Activated CD8-positive, alpha-beta T cell treated with anti-CD3 and anti-CD28 coated beads for 36 hours (primary cell): ENCODE results near the gene CDH22. TPM values are rescaled to one million over a fixed set of nuclear protein-coding genes. Genes with fewer than 3 reads are reported as not detected.

Experiments
- ATAC-seq: fragments of 200-7000 bp; cut with Tn5 transposase; one replicate; pipeline ENCODE4 v1.10.0; 2021; ENCODE audit warnings: mild to moderate bottlenecking, moderate library complexity
- CTCF ChIA-PET: fragments of 350-600 bp; sonication (Branson Sonifier 250); formaldehyde crosslinking; loops from one replicate; lab custom pipeline; 2021; ENCODE audit warnings: antibody characterized with exemption; lab: Charles Lee
- POLR2A ChIA-PET: fragments of 350-600 bp; sonication (Branson Sonifier 250); formaldehyde crosslinking; loops from one replicate; lab custom pipeline; 2021; ENCODE audit warnings: antibody characterized with exemption; lab: Charles Lee
- DNase-seq: peaks from one replicate; pipeline ENCODE4 v3.0.0-alpha.2; 2020
- H3K27ac Mint-ChIP-seq: one replicate; pipeline ENCODE4 v1.8.0; 2021; ENCODE audit warnings: mild to moderate bottlenecking, mixed read lengths
- H3K27me3 Mint-ChIP-seq: one replicate; pipeline ENCODE4 v1.8.0; 2021; ENCODE audit warnings: mixed read lengths
- H3K36me3 Mint-ChIP-seq: one replicate; pipeline ENCODE4 v1.8.0; 2021; ENCODE audit warnings: low read depth, mixed read lengths
- H3K4me1 Mint-ChIP-seq: one replicate; pipeline ENCODE4 v1.8.0; 2021; ENCODE audit warnings: low read depth, mixed read lengths
- H3K4me3 Mint-ChIP-seq: one replicate; pipeline ENCODE4 v1.8.0; 2021; ENCODE audit warnings: mild to moderate bottlenecking, moderate library complexity, mixed read lengths
- H3K9me3 Mint-ChIP-seq: one replicate; pipeline ENCODE4 v1.8.0; 2021; ENCODE audit warnings: mixed read lengths
- intact Hi-C: fragments of 100-400 bp; cut with micrococcal nuclease; formaldehyde crosslinking; loops from one replicate; pipeline ENCODE4 v1.10.0; 2022
- total RNA-seq, 2 experiments: library from RNA; stranded (reverse); gene quantifications; one replicate each; pipeline ENCODE4 v1.2.3, GENCODE V29; 2021
- TF ChIP-seq, protein P1 (sequence below): fragments of 200-600 bp; IDR thresholded peaks from one replicate; pipeline ENCODE4 v1.8.0; 2022; ENCODE audit warnings: antibody characterized with exemption, mild to moderate bottlenecking

Gene CDH22
- total RNA-seq, 2 experiments from 2014 or later, result not detected

DNA sequence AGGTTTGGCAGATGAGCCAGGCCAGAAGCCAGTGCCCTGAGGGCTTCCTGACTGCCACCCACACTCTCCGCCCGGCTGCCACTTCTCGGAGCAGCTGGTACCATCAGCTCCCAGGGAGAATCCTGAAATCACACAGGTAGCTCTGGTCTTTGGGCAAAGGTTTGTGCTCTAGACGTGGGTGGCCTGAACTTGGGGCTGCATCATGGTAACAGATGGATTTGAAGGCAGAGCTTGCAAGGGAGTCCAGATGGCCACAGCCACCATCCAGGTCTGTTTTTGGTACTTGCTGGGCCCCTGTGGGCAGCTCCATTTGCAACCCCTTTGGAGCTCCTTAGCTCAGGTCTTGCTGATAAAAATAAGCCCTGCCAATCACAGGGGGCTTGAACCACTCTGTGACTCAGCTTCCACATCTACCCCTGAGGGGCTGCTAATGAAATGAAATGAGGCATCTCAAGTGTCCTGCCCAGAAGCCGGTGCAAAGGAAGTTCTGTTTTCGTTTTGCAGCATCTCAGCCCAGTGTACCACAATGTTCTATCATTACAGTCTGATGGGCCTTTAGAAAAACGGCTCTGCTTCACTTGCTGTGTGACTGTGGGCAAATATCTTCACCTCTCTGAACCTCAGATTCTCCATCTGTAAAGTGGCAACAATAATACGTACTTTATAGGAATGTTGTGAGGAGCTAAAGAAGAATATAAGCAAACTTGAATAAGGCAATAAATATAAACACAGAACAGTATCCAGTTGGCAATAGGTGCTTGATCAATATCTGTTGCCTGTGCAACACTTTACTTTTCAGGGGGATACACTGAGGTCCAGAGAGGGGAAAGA lies 25.1 kb upstream of the CDH22 start:
- POLR2A ChIA-PET, result interaction anchor here (1.1 kb wide), 1 partner anchor 11 kb away, joined by 3 read pairs; no protein-coding TSS in a partner anchor
- CTCF ChIA-PET, result interaction anchor here (1.7 kb wide), 1 partner anchor 15 kb away, joined by 9 read pairs; no protein-coding TSS in a partner anchor
- no peaks in the 10 kb centered on the region for H3K36me3 Mint-ChIP-seq
- no peak overlapping the region for H3K27ac Mint-ChIP-seq
- H3K4me3 Mint-ChIP-seq, result no peak overlapping the region
- intact Hi-C loops, result no loop called here
- DNase-seq, result no peak
- H3K27me3 Mint-ChIP-seq, result peaks cover 17% of the 10 kb centered on the region
- TF ChIP-seq, protein P1, sequence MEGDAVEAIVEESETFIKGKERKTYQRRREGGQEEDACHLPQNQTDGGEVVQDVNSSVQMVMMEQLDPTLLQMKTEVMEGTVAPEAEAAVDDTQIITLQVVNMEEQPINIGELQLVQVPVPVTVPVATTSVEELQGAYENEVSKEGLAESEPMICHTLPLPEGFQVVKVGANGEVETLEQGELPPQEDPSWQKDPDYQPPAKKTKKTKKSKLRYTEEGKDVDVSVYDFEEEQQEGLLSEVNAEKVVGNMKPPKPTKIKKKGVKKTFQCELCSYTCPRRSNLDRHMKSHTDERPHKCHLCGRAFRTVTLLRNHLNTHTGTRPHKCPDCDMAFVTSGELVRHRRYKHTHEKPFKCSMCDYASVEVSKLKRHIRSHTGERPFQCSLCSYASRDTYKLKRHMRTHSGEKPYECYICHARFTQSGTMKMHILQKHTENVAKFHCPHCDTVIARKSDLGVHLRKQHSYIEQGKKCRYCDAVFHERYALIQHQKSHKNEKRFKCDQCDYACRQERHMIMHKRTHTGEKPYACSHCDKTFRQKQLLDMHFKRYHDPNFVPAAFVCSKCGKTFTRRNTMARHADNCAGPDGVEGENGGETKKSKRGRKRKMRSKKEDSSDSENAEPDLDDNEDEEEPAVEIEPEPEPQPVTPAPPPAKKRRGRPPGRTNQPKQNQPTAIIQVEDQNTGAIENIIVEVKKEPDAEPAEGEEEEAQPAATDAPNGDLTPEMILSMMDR, result no peak
- no peak for ATAC-seq
- H3K9me3 Mint-ChIP-seq, result no peaks in the 10 kb centered on the region
- no peaks in the 10 kb centered on the region for H3K4me1 Mint-ChIP-seq

DNA sequence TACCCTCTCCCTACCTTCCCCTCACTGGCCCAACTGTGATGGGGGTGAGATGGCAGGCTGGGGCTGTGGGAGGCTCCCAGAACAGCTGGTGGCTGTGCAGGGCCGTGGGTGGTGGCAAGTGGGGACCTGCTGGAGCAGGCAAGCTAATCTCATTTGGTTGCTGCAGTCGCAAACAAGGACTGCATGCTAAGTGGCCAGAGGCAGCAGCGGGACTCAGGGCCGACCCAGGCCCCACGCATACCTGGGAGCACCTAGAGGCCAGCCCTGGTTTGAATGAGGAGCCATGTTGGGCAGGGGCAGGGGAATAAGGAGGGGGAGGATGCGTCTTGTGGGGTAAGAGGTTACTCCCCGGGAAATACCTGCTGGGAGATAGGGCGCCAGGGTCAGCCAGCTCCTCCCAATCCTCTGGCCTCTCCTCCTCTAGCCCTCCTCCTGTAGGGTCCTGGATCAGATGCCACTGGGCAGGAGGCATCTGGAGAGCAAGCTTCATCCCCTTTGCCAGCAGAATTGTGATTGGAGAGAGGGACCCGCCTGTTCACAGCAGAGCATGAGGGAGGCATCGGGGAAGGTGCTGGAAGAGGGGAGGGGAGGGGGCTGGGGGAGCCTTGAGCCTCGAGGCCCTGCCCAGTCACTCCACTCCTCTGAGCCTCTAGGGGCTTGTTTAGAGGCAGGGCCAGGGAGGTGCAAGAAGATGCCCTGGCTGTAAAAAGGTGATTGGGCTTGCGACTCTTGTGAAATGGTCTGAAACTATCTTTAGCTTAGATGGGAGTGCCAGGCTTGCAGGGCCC lies 24.3 kb upstream of the CDH22 start:
- ChIA-PET POLR2A (interaction anchor here (1.1 kb wide), 1 partner anchor 12 kb away, joined by 3 read pairs; no protein-coding TSS in a partner anchor), CTCF (interaction anchor here (1.0 to 1.7 kb wide), 2 partner anchors 10 to 16 kb away, joined by 3 to 9 read pairs; no protein-coding TSS in a partner anchor)
- TF ChIP-seq, protein P1, result no peak
- no peak for ATAC-seq
- Mint-ChIP-seq H3K9me3 (no peaks in the 10 kb centered on the region), H3K27me3 (peaks cover 17% of the 10 kb centered on the region), H3K4me3 (no peak overlapping the region), H3K36me3 (no peaks in the 10 kb centered on the region), H3K27ac (no peak overlapping the region), H3K4me1 (no peaks in the 10 kb centered on the region)
- DNase-seq, result no peak
- intact Hi-C loops, result no loop called here

DNA sequence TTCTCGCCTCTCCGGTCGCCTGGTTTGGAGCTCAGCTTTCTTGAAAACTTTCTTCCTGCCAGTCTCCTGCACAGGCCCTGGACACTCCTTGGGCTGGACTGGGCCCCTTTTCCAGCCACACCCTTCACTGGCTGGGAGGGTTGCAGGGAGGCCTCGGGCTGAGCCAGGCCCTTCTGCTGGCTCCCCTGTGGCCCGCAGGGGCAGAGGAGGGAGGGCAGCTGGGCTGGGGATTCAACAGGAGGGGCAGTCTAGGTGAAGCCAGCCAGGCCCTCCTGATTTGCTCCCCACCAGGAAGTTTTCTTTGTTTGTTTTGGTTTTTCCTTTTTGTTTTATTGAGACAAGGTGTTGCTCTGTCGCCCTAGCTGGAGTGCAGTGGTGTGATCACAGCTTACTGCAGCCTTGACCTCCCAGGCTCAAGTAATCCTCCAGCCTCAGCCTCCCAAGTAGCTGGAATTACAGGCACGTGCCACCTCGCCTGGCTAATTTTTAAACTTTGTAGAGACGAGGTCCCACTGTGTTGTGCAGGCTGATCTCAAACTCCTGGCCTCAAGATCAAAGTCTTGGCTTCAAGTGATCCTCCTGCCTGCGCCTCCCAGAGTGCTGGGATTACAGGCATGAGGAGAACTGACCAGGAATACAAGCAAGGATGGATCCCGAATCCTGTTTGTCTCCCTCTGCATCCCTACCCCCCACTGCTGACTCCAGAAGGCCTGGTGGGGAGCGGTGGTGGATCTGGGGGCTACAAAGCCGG lies 23.5 kb upstream of the CDH22 start:
- intact Hi-C loops, result no loop called here
- Mint-ChIP-seq H3K36me3 (no peaks in the 10 kb centered on the region), H3K4me1 (no peaks in the 10 kb centered on the region), H3K4me3 (no peak overlapping the region), H3K27ac (no peak overlapping the region), H3K9me3 (no peaks in the 10 kb centered on the region), H3K27me3 (peaks cover 17% of the 10 kb centered on the region)
- TF ChIP-seq, protein P1, result no peak
- ChIA-PET POLR2A (interaction anchor here (1.1 kb wide), 1 partner anchor 12 kb away, joined by 3 read pairs; no protein-coding TSS in a partner anchor), CTCF (interaction anchor here (1.0 kb wide), 1 partner anchor 11 kb away, joined by 3 read pairs; no protein-coding TSS in a partner anchor)
- no peak for ATAC-seq
- no peak for DNase-seq

DNA sequence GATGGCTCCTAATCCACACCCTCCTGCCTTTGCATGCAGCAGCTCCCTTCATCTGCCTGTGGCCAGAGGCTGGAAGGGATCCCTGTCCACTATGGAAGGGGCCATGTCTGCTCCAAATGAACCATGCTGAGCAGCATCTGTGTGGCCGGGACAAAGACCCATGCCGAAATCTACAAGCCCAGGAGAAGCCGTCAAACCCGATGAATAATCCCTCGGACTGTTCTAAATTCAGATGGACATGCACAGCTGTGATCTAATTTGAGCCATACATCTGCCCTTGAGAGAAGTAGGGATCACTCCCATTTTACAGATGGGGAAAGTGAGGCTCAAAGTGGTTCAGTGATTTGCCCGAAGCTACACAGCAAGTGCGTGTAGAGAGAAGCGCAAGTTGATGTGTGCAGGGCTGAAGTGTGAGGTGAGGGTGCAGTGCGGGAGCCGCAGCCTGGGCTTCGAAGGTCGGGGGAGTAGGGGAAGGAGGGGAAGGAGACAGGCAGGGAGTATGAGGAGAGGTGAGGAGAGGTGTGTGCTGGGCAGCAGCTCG lies 22.6 kb upstream of the CDH22 start:
- H3K4me3 Mint-ChIP-seq, result no peak overlapping the region
- no peaks in the 10 kb centered on the region for H3K4me1 Mint-ChIP-seq
- no peak overlapping the region for H3K27ac Mint-ChIP-seq
- ChIA-PET CTCF (no interaction called here), POLR2A (interaction anchor here (0.6 kb wide), 1 partner anchor 104 kb away, joined by 3 read pairs; no protein-coding TSS in a partner anchor)
- H3K27me3 Mint-ChIP-seq, result peaks cover 14% of the 10 kb centered on the region
- intact Hi-C loops, result no loop called here
- TF ChIP-seq, protein P1, result no peak
- no peak for ATAC-seq
- H3K36me3 Mint-ChIP-seq, result no peaks in the 10 kb centered on the region
- no peak for DNase-seq
- no peaks in the 10 kb centered on the region for H3K9me3 Mint-ChIP-seq
